Cardiac muscle cell (in vitro differentiated cells and primary cell): ENCODE data around the gene CCDC138. TPM values are rescaled to one million over a fixed set of nuclear protein-coding genes. Genes with fewer than 3 reads are reported as not detected.
A peak's percentile ranks its signal among the peaks of the same experiment; 100 is the strongest.

Experiments
- DNase-seq, 2 donors: peaks; one replicate each; pipeline versions ENCODE4 v3.0.0 to v3.0.0-alpha.2; 2010 to 2017; ENCODE audit warnings: low read depth in 1 of 2, low spot score in 1 of 2
- H3K27ac ChIP-seq: fragments of 200-600 bp; sonication (generic); 2 replicates; pipeline ENCODE4 v1.5.1; 2016
- H3K27me3 ChIP-seq: fragments of 200-600 bp; sonication (generic); 2 replicates; pipeline ENCODE4 v1.6.0; 2016; ENCODE audit warnings: control low read depth
- H3K36me3 ChIP-seq: fragments of 200-600 bp; sonication (generic); 2 replicates; pipeline ENCODE4 v1.5.1; 2016; ENCODE audit warnings: control low read depth
- H3K4me1 ChIP-seq: fragments of 200-600 bp; sonication (generic); 2 replicates; pipeline ENCODE4 v1.8.1; 2017; ENCODE audit warnings: low read depth, mild to moderate bottlenecking, mixed run types
- H3K4me3 ChIP-seq: fragments of 200-600 bp; sonication (generic); 2 replicates; pipeline ENCODE4 v1.5.1; 2016; ENCODE audit warnings: mild to moderate bottlenecking
- H3K9me3 ChIP-seq: fragments of 200-600 bp; sonication (generic); 2 replicates; pipeline ENCODE4 v1.5.1; 2017; ENCODE audit warnings: low read depth, mild to moderate bottlenecking, control low read depth
- CTCF ChIP-seq: IDR thresholded peaks from 2 replicates; pipeline ENCODE4 v1.5.1; 2012; ENCODE audit warnings: low read depth, mild to moderate bottlenecking, low read length
- polyA plus RNA-seq: library from polyadenylated mRNA; unstranded; fragments of >200 nt; fragmentation: Nextera tagmentation; extraction: Ambion mirVana; gene quantifications from 2 replicates; pipeline ENCODE4 v1.2.1, GENCODE V29; 2016
- total RNA-seq: library from RNA; depleted of rRNA; stranded (reverse); fragments of >200 nt; gene quantifications from 2 replicates; pipeline ENCODE4 v1.2.3, GENCODE V29; 2016

CCDC138 gene
- total and polyA plus RNA-seq, 2 experiments from 2014 or later: 8.4 to 10.0 TPM

GRCh38 chr2:108833219-108833618 is 46.6 kb downstream of the CCDC138 start:
- DNase-seq: peak in 1 of 2 donors; percentile 13
- Histone ChIP-seq H3K9me3 (no peaks in the 10 kb centered on the region), H3K36me3 (no peaks in the 10 kb centered on the region), H3K4me1 (no peaks in the 10 kb centered on the region), H3K27me3 (no peaks in the 10 kb centered on the region), H3K4me3 (no peak overlapping the region), H3K27ac (no peak overlapping the region)
- TF ChIP-seq CTCF: no peak

GRCh38 chr2:108834620-108835019 is 48.0 kb downstream of the CCDC138 start:
- no peaks in the 10 kb centered on the region for H3K4me1 ChIP-seq
- no peaks in the 10 kb centered on the region for H3K27me3 ChIP-seq
- H3K27ac ChIP-seq: no peak overlapping the region
- TF ChIP-seq CTCF: no peak
- no peaks in the 10 kb centered on the region for H3K36me3 ChIP-seq
- H3K4me3 ChIP-seq: no peak overlapping the region
- H3K9me3 ChIP-seq: no peaks in the 10 kb centered on the region
- DNase-seq: no peak

- no peaks in the 10 kb centered on the region for H3K36me3 ChIP-seq
- H3K9me3 ChIP-seq: no peaks in the 10 kb centered on the region
- no peak for DNase-seq
- no peaks in the 10 kb centered on the region for H3K27me3 ChIP-seq
- TF ChIP-seq CTCF: no peak
- no peaks in the 10 kb centered on the region for H3K4me1 ChIP-seq
- no peak overlapping the region for H3K4me3 ChIP-seq
- no peak overlapping the region for H3K27ac ChIP-seq
These were observed 48.5 kb downstream of the CCDC138 start for GRCh38 chr2:108835040-108835439.

- H3K4me3 ChIP-seq: no peak overlapping the region
- no peaks in the 10 kb centered on the region for H3K9me3 ChIP-seq
- no peak for DNase-seq
- no peak for TF ChIP-seq CTCF
- no peaks in the 10 kb centered on the region for H3K27me3 ChIP-seq
- H3K36me3 ChIP-seq: no peaks in the 10 kb centered on the region
- no peak overlapping the region for H3K27ac ChIP-seq
- H3K4me1 ChIP-seq: no peaks in the 10 kb centered on the region
These were observed 50.6 kb downstream of the CCDC138 start for GRCh38 chr2:108837198-108837597.

- no peaks in the 10 kb centered on the region for H3K36me3 ChIP-seq
- no peak for TF ChIP-seq CTCF
- H3K4me3 ChIP-seq: no peak overlapping the region
- no peaks in the 10 kb centered on the region for H3K4me1 ChIP-seq
- no peaks in the 10 kb centered on the region for H3K27me3 ChIP-seq
- no peaks in the 10 kb centered on the region for H3K9me3 ChIP-seq
- no peak overlapping the region for H3K27ac ChIP-seq
- no peak for DNase-seq
These were observed 54.9 kb downstream of the CCDC138 start for GRCh38 chr2:108841506-108841905.

GRCh38 chr2:108845923-108846322 is 59.4 kb downstream of the CCDC138 start:
- no peak for DNase-seq
- H3K4me3 ChIP-seq: no peak overlapping the region
- H3K4me1 ChIP-seq: no peaks in the 10 kb centered on the region
- H3K27me3 ChIP-seq: no peaks in the 10 kb centered on the region
- H3K27ac ChIP-seq: no peak overlapping the region
- no peak for TF ChIP-seq CTCF
- no peaks in the 10 kb centered on the region for H3K9me3 ChIP-seq
- H3K36me3 ChIP-seq: no peaks in the 10 kb centered on the region
